GM18505 (cell line): ENCODE measurements around the gene CXCR1.
"Not testable (repeated sequence)": the region's sequence is repeated elsewhere in the genome, so short reads cannot be mapped to it uniquely, and the experiment has no call there.

ENCODE experiments used
- ATAC-seq: cut with Tn5 transposase; IDR thresholded peaks from one replicate; pipeline ENCODE4 v1.9.1; 2021; ENCODE audit not compliant: unreplicated experiment
- POLR2A ChIP-seq: IDR thresholded peaks from 4 replicates; pipeline ENCODE4 v1.6.1; 2011; ENCODE audit warnings: borderline replicate concordance; ENCODE audit not compliant: insufficient read depth, insufficient read length; ENCODE audit errors: extremely low read depth

CXCR1 gene

DNA sequence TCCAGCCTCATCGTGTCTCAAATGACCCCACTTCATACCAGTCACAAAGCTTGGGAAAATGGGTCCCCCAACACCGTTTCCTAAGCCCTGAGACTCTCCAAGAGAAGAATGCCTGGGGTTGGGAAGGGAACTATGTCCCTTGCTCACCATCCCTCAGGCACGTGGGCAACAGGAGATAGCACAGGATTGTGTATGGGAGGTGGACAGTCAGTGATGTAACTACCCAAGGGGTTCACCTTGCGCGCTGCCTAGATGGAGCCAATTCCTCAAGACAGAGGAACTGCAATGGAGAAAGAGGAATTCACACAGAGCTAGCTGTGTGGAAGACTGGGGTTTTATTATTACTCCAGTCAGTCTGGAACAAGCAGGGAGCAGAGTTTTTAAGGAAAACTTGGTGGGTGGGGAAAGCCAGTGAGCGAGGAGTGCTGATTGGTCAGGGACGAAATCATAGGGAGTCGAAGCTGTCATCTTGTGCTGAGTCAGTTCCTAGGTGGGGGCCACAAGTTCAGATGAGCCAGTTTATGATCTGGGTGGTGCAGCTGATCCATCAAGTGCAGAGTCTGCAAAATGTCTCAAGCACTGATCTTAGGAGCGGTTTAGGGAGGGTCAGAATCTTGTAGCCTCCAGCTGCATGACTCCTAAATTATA, 13.8 kb upstream of the CXCR1 start:
- TF ChIP-seq POLR2A, result no peak
- no peak for ATAC-seq

DNA sequence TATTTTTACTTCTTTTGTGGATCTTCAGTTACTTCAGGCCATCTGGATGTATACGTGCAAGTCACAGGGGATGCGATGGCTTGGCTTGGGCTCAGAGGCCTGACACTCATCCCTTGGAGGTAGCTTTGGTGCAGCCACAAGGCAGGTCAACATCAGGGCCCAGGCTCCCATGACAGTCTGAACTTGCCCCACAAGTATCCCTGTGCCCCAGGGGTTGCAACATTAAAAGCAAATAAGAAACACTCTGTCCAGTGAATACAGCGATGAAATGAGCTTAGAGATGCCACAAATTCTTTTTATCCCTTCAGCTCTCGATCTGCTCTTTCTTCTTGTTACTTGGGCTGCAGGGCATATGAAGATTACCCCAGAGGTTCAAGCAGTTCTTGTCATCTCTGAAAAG, 13.0 kb upstream of the CXCR1 start:
- ATAC-seq, result no peak
- TF ChIP-seq POLR2A, result no peak

DNA sequence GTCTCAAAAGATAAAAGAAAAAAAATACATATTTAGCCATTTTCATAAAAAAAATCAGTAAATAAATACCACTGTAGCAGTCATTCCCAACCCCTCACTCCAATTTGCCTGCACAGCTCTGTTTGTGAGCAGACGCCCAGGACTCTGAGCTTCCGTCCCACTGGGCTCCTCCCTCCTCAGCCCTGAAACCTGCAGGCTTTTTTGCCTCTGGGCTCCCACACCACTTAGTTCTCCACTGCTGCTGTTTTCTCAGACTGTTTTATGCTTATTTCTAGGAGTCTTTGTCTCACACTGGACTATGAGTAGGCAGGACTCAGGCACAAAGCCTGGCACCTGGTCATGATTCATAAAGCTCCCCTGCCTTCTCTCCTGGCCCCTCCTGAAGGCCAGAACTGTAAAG, 6.1 kb upstream of the CXCR1 start:
- ATAC-seq, result no peak
- TF ChIP-seq POLR2A, result no peak

DNA sequence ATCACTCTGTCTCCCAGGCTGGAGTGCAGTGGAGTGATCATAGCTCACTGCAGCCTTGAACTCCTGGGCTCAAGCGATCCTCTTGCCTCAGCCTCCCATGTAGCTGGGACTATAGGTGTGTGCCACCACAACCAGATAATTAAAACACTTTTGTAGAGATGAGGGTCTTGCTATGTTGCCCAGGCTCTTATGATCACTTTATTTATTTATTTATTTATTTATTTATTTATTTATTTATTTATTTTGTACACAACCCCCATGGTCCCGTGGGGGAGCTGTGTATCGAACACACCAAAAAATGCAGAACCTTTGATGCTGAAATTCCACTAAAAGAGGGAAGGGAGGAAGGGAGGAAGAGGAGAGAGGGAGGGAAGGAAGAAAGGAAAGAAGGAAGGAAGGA, 5.0 kb upstream of the CXCR1 start:
- not testable (repeated sequence) for ATAC-seq

DNA sequence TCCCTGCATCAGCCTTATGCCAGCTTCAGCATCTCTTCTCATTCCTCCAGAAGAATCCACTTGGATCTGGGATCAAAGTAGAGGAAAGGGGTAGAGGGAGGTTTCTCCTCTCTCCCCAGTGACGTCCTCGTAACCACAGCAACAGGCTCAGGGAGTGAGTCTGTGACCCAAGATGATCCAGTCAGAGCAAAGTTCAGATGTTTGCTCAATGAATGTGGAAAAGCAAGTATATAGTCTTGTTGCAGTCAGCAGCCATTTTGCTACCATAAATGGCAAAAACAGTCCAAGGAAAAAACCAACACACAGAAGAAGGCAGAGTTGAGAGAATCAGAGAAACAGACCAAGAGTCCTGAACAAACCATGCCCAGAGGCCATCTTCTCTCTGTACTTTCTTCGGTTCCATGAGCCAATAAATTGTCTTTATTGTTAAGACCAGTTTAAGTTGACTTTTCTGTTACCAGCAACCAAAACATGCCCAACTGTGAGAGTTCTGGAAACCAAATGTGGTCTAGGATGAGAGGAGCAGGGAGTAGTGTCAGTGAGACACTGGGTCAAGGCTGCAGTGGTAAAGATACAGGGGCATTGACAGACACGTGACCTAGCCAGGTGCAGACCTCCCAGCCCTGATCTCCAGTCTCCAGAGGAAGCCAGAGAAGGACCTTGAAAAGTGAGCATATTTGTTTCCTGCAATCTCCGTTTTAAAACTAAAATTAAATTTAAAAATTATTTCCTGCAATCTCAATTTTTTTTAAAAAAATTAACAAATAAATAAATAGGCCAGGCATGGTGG, 3.2 kb upstream of the CXCR1 start:
- no peak for TF ChIP-seq POLR2A
- no peak for ATAC-seq

DNA sequence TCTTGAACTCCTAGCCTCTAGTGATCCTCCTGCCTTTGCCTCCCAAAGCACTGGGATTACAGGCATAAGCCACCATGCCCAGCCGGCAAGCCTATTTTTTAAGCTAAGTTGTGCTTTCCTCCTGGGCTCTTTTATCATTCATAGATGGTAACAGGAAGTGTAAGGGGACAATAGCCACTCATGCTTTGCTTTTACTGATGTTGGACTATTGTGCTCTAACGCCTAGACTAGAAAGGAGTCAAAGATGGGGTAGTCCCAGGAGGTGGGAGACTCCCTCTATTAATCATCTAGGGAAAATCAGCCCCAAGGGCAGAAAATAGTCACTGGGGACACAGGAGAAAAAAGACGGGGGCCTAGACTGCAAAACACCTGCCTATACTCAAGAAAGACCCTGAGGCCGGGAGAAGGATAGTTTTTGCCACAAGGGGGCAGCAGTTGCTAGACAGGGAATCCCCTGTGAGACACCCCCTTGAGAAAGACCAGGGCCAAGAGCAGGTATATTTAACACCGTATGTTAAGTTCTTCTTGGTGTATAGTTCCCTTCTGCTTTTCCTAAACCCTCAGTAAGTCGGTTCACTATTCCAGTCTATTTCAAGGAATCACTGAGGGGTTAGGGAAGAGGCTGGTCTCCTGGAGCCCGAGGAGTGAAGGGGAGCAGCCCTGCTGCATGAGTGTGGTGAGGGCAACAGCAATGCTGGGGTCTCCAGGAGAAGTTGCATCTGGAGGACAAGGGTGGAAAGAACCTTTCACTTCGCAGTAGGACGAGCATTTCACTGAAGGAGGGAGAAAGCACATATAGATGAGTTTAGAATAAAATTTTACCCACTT, 2.1 kb upstream of the CXCR1 start:
- no peak for TF ChIP-seq POLR2A
- ATAC-seq, result no peak

DNA sequence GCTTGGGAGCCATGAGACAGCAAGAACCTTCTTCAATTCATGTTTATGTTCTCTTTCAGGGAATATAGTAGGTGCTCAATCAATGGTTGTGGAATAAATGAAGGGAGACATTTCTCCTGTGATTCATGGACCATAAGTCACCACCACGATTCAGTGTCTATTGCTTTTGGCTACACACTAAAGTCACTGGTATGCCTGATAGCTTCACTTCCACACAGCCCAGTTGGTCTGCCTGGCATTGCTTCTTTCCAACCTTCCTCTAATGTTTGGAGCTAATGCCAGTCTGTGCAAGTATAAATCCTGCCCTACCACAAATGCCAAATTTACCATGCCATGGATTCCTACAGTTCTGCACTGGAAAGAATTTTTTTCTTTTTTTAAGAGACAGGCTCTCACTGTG, 1.3 kb upstream of the CXCR1 start:
- TF ChIP-seq POLR2A, result no peak
- ATAC-seq, result no peak

DNA sequence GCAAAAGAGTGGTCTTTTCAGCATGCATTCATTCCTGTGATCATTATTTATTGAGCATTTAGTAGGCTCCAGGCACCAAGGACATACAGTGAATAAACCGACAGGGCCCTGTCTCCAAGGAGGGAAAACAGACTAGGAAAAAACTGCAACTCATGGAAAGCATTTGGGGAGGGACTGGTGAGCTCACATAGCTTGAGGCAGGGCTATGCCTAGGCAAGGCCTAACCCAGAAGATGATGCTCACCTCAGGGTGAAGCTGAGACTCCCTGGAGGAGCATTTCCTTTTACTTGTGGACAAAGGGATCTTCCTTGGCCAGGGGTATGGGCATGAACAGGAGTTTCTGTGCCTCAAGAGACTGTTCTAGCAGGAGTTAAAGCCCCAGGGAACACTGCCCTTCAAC, 3.9 kb downstream of the CXCR1 start:
- no peak for ATAC-seq
- no peak for TF ChIP-seq POLR2A

DNA sequence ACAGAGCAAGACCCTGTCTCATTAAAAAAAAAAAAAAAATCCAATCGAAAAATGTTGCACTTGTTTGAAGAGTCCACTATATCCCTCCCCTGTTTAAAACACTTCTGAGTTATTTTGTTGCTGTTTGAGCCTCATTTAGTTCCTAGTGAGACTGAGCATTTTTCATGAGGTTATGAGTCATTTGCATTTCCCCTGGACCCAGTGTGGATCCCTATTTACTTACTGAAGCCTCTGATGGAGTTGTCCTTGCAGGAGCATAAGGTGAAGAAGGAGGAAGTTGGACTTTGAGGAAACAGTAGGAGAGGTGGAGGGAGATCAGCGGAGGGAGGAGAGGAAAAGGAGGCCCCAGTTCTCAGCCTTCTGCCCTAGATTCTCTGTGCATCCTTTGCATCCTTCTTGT, 5.1 kb downstream of the CXCR1 start:
- ATAC-seq, result no peak
- no peak for TF ChIP-seq POLR2A

DNA sequence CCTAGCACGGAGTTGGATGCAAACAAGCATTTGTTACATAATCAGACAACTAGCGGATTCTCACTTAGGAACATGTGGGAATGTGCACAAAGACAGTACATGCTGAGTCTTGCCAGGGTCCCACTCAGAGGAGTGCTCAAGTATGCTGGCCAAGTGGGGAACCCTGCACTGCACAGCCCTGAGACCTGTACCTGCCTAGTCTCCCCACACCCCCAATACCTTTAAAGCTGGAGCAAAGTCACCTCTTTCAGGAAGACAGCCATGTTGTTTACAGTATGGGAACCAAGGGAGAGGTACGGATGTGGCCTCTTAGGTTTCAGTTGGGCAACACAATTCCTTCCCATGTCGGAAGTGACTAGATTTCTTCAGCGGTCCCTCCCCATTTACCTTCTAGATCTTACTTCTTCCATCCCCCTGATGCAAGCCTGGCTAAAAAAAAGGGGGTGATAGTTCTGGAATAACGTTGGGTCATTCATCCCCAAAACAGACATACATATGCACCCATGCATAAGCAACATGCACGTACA, 10.7 kb downstream of the CXCR1 start:
- TF ChIP-seq POLR2A, result no peak
- ATAC-seq, result no peak

DNA sequence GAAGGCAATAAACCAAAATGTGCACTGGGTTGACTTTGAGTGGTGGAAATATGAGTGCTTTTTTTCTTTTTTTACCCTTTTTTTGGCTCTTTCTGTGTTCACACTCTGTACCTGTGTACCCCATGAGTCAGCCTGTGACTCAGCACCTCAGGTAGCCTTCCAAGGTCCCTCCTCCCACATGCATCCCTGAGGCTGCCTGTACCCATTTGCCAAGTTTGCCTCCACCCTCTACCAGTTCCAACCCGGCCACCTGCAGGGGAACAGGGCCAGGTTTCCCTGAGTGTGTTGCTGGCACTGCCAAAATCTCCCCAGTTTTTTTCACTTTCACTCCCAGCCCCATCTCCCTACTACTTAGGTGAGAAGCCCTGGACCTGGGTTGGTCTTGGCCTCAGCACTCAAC, 14.0 kb downstream of the CXCR1 start:
- no peak for ATAC-seq
- TF ChIP-seq POLR2A, result no peak

DNA sequence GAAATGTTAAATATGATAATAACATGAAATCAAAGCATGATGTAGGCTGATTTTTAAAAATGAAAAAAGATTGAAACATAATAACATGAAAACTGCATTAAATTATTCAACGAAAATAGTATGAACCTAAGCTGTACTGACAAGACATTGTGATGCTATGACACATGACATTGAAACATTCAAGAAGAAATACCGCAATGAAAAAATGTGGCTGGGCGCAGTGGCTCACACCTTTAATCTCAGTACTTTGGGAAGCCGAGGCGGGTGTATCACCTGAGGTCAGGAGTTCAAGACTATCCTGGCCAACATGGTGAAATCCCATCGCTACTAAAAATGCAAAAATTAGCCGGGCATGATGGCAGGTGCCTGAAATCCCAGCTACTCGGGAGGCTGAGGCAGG, 14.6 kb downstream of the CXCR1 start:
- TF ChIP-seq POLR2A, result no peak
- ATAC-seq, result no peak

DNA sequence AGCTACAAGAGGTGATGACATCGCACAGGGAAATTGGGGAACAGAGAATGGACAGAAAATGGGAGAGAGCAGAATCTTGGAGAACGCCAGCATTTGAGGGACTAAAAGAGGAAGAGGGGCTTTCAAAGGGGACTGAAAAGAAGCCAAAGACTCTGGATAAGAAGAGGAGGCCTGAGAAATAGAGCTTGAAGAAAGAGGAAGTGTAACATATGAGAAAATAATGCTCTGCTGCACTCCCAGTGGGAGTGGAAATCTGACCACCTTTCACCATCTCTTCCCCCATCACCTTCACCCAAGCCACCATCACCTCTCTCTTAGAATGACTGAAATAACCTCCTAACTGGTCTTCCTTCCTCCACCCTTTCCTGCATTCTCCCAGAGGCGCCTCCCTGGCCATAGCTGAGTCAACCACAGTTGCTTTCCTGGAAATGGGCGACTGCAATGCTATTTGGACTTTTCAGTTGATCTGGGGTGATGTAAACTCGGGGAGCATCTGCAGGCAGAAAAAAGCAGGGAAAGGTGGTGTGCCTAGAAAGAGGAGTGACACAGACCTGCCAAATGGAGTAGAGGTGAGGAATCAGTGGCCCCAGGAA, 16.8 kb downstream of the CXCR1 start:
- ATAC-seq, result no peak

More for the DNA sequence above, 16.8 kb downstream of the CXCR1 start:
- no peak for TF ChIP-seq POLR2A
